ENCODE measurements around the gene B4GALT5. TPM values are rescaled to one million over a fixed set of nuclear protein-coding genes. Genes with fewer than 3 reads are reported as not detected.

Gene B4GALT5
- total RNA-seq, 1 donor from 2014 or later = 34.4 TPM

- intact Hi-C loops (cut with micrococcal nuclease) = loop anchor here (5.0 kb wide), 1 partner anchor 100 kb away; the partner anchor contains the start of gene B4GALT5
These were observed 101.4 kb downstream of the B4GALT5 start for GRCh38 chr20:49612127-49612738.

- intact Hi-C loops (cut with micrococcal nuclease) = loop anchor here (1.0 to 5.0 kb wide), 6 partner anchors 101 to 460 kb away; partner anchors contain the start of gene B4GALT5
These were observed 102.0 kb downstream of the B4GALT5 start for GRCh38 chr20:49611539-49612126.

- intact Hi-C loops (cut with micrococcal nuclease) = loop anchor here (1.0 to 5.0 kb wide), 6 partner anchors 101 to 460 kb away; partner anchors contain the start of gene B4GALT5
These were observed 102.8 kb downstream of the B4GALT5 start for GRCh38 chr20:49610691-49611538.

- intact Hi-C loops (cut with micrococcal nuclease) = loop anchor here (1.0 to 2.0 kb wide), 4 partner anchors 13 to 275 kb away; no protein-coding TSS in a partner anchor
These were observed 104.7 kb downstream of the B4GALT5 start for GRCh38 chr20:49608752-49609670.

- intact Hi-C loops (cut with micrococcal nuclease) = no loop called here
These were observed 106.1 kb downstream of the B4GALT5 start for GRCh38 chr20:49607568-49607967.

GRCh38 chr20:49603209-49603627, 110.5 kb downstream of the B4GALT5 start:
- intact Hi-C loops (cut with micrococcal nuclease) = no loop called here

- intact Hi-C loops (cut with micrococcal nuclease) = no loop called here
These were observed 111.1 kb downstream of the B4GALT5 start for GRCh38 chr20:49602345-49603208.

GRCh38 chr20:49601153-49601924, 112.3 kb downstream of the B4GALT5 start:
- intact Hi-C loops (cut with micrococcal nuclease) = no loop called here

- intact Hi-C loops (cut with micrococcal nuclease) = no loop called here
These were observed 113.9 kb downstream of the B4GALT5 start for GRCh38 chr20:49599746-49600113.

GRCh38 chr20:49597825-49598395, 115.8 kb downstream of the B4GALT5 start:
- intact Hi-C loops (cut with micrococcal nuclease) = loop anchor here (2.0 kb wide), 2 partner anchors 47 to 215 kb away; partner anchors contain the start of gene SLC9A8

- intact Hi-C loops (cut with micrococcal nuclease) = loop anchor here (1.0 to 2.0 kb wide), 5 partner anchors 13 to 217 kb away; partner anchors contain the start of genes PTGIS and SLC9A8
These were observed 117.7 kb downstream of the B4GALT5 start for GRCh38 chr20:49595811-49596561.

GRCh38 chr20:49595346-49595745, 118.3 kb downstream of the B4GALT5 start:
- intact Hi-C loops (cut with micrococcal nuclease) = loop anchor here (2.0 kb wide), 2 partner anchors 19 to 27 kb away; partner anchors contain the start of gene PTGIS

- intact Hi-C loops (cut with micrococcal nuclease) = loop anchor here (1.0 to 5.0 kb wide), 7 partner anchors 18 to 263 kb away; partner anchors contain the start of genes KCNB1 and PTGIS
These were observed 118.8 kb downstream of the B4GALT5 start for GRCh38 chr20:49594931-49595315.

GRCh38 chr20:49594143-49594930, 119.3 kb downstream of the B4GALT5 start:
- intact Hi-C loops (cut with micrococcal nuclease) = loop anchor here (1.0 to 5.0 kb wide), 7 partner anchors 18 to 262 kb away; partner anchors contain the start of genes KCNB1 and PTGIS

- intact Hi-C loops (cut with micrococcal nuclease) = loop anchor here (1.0 to 5.0 kb wide), 7 partner anchors 17 to 261 kb away; partner anchors contain the start of genes KCNB1 and PTGIS
These were observed 120.1 kb downstream of the B4GALT5 start for GRCh38 chr20:49593466-49594142.

- intact Hi-C loops (cut with micrococcal nuclease) = loop anchor here (5.0 kb wide), 1 partner anchor 260 kb away; no protein-coding TSS in a partner anchor
These were observed 121.6 kb downstream of the B4GALT5 start for GRCh38 chr20:49592120-49592519.
